Neural crest cell (in vitro differentiated cells): Measurements from ENCODE around the gene FLAD1. TPM values are rescaled to one million over a fixed set of nuclear protein-coding genes. Genes with fewer than 3 reads are reported as not detected.

Experiments
- DNase-seq: peaks from one replicate; pipeline ENCODE4 v3.0.0; 2021; ENCODE audit warnings: low read depth, mixed read lengths, low spot score
- H3K27ac Mint-ChIP-seq: one replicate; pipeline ENCODE4 v1.8.0; 2021; ENCODE audit warnings: mild to moderate bottlenecking, mixed read lengths; ENCODE audit not compliant: unreplicated experiment
- H3K27me3 Mint-ChIP-seq: 2 replicates; pipeline ENCODE4 v1.8.0; 2021; ENCODE audit warnings: low read depth, mild to moderate bottlenecking, mixed read lengths
- H3K36me3 Mint-ChIP-seq: 2 replicates; pipeline ENCODE4 v1.8.0; 2021; ENCODE audit warnings: low read depth, mild to moderate bottlenecking, mixed read lengths
- H3K4me1 Mint-ChIP-seq: 2 replicates; pipeline ENCODE4 v1.8.0; 2021; ENCODE audit warnings: mixed read lengths
- H3K4me3 Mint-ChIP-seq: one replicate; pipeline ENCODE4 v1.8.0; 2021; ENCODE audit warnings: mild to moderate bottlenecking, mixed read lengths
- H3K9me3 Mint-ChIP-seq: 2 replicates; pipeline ENCODE4 v1.8.0; 2021; ENCODE audit warnings: mixed read lengths
- total RNA-seq: library from RNA; stranded (reverse); gene quantifications from 2 replicates; pipeline ENCODE4 v1.2.1, GENCODE V29; 2021
- TF ChIP-seq, protein P1 (sequence below): fragments of 200-600 bp; sonication (generic); conservative IDR thresholded peaks from 2 replicates; pipeline ENCODE4 v1.5.0; 2021; ENCODE audit warnings: antibody characterized with exemption, mild to moderate bottlenecking

FLAD1 gene
- total RNA-seq, 1 donor from 2014 or later, result 76.3 TPM

DNA sequence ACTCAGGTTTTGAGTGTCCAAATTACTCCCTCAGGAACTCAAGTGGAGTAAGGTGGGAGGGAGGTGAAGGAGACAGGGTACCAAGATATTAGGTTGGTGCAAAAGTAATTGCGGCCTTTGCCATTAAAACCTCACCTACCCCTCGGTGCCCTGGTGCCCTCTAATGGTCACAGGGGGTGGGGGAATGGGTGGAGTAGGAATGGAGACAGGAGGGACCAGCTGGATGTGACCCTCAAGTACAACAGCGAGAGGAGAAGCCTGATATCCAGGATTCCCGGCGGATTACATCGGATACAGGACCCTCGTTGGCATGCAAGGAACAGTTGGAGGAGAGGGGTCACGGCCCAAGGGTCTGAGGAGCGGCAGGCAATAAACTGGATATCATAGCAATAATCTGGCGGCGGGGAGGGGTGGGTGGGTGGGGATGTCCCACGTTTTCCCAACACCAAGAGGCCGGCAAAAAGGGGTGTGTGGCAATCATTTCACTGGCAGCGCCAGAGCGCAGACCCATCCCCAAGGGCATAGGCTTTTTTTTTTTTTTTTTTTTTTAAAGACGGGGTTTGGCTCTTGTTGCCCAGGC is 15.1 kb downstream of the FLAD1 start:
- H3K4me1 Mint-ChIP-seq, result peaks cover 20% of the 10 kb centered on the region
- H3K4me3 Mint-ChIP-seq, result peak overlapping the region; percentile 81
- TF ChIP-seq, protein P1, sequence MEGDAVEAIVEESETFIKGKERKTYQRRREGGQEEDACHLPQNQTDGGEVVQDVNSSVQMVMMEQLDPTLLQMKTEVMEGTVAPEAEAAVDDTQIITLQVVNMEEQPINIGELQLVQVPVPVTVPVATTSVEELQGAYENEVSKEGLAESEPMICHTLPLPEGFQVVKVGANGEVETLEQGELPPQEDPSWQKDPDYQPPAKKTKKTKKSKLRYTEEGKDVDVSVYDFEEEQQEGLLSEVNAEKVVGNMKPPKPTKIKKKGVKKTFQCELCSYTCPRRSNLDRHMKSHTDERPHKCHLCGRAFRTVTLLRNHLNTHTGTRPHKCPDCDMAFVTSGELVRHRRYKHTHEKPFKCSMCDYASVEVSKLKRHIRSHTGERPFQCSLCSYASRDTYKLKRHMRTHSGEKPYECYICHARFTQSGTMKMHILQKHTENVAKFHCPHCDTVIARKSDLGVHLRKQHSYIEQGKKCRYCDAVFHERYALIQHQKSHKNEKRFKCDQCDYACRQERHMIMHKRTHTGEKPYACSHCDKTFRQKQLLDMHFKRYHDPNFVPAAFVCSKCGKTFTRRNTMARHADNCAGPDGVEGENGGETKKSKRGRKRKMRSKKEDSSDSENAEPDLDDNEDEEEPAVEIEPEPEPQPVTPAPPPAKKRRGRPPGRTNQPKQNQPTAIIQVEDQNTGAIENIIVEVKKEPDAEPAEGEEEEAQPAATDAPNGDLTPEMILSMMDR, result no peak
- H3K27me3 Mint-ChIP-seq, result no peaks in the 10 kb centered on the region
- no peak for DNase-seq
- H3K27ac Mint-ChIP-seq, result no peak overlapping the region
- no peaks in the 10 kb centered on the region for H3K36me3 Mint-ChIP-seq
- H3K9me3 Mint-ChIP-seq, result no peaks in the 10 kb centered on the region

DNA sequence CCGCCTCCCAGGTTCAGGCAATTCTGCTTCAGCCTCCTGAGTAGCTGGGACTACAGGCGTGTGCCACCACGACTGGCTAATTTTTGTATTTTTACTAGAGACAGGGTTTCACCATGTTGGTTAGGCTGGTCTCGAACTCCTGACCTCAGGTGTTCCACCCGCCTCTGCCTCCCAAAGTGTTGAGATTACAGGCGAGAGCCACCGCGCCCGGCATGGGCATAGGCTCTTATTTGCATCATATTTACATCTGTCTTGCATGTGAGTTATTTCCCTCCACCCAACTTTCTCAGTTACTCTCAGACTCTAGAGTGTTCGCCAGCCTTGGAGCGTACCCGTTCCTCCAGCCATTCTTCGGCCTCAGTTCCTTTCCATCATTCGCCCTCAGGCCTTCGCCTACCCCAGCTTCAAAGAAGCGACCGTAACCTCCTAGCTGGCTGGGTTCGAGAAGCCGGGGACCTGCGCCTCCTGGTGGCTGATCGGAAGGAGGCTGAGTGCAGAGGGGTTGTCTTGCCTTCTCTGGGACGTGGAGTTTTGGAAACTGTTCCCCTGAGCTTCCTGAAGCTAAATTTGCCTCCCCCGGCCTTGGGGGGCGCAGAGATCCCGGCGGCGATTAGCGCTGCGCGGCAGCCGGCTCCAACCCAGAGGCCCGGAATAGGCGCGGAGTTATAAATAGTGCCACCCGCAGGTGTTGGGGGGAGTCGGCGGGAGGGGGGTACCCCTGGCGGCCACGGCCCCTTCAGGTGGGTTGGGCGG is 15.8 kb downstream of the FLAD1 start:
- Mint-ChIP-seq H3K27ac (no peak overlapping the region), H3K36me3 (no peaks in the 10 kb centered on the region), H3K4me1 (peaks cover 25% of the 10 kb centered on the region), H3K4me3 (peak overlapping the region; percentile 81), H3K9me3 (no peaks in the 10 kb centered on the region), H3K27me3 (no peaks in the 10 kb centered on the region)
- TF ChIP-seq, protein P1, result peak; percentile 81
- DNase-seq, result peak; percentile 74

DNA sequence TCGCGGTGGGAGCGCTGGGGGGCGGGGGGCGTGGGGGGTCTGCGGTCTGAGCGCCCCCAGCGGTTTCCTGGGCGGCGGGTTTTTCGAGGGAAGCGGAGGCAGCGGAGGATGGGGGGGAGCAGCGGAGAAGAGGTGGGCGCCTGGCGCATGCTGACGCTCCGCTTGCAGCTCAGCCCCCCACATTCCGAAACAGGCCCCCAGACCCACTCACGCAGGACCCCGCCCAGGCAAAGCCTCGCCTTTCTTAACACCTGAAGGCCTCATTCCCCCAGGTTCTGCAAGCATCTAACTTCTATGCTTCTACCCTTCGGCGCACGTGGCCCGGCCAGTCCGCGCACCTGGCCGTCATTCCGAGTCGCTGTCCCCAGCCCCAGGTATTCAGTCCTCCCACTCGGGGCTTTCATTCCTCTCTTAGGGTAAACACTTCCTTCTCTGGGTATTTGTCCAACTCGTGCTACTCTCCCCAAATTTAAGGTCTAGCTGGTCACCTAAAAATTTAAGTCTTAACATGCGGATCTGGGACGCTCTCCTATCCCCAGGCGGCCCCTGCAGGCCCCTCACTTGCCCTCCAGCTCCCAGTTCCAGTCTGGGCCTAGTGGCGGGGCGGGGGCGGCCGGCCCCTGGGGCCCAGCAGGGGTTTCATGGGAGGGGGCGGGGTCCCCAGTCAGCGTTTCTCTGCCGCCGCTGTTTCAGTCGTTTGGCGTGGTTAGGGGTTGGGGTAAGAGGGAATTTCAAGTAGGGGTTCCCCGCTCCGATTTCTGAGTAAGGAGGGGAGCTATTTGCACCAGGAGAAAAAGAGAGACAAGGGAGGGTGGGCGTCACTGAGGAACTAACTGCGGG is 16.6 kb downstream of the FLAD1 start:
- peak overlapping the region; percentile 92 for H3K4me3 Mint-ChIP-seq
- no peaks in the 10 kb centered on the region for H3K9me3 Mint-ChIP-seq
- TF ChIP-seq, protein P1, result no peak
- DNase-seq, result no peak
- no peaks in the 10 kb centered on the region for H3K36me3 Mint-ChIP-seq
- H3K4me1 Mint-ChIP-seq, result peaks cover 31% of the 10 kb centered on the region
- no peaks in the 10 kb centered on the region for H3K27me3 Mint-ChIP-seq
- no peak overlapping the region for H3K27ac Mint-ChIP-seq

DNA sequence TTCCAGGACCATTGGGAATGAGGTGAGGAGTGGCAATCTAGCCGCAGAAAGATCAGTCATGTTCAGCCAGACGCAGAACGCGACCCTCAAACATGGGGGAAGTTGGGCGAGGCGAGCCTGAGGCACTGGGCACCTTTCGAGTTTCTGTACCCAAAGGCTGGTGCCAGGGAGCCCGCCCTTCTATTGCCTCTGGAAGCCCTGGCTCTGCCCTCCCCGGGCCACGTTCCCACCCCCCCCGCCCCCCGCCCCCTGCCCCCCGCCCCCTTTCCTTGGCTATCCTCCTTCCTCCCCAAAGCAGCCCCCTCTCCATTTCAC is 17.2 kb downstream of the FLAD1 start:
- H3K27me3 Mint-ChIP-seq, result no peaks in the 10 kb centered on the region
- no peaks in the 10 kb centered on the region for H3K36me3 Mint-ChIP-seq
- H3K4me1 Mint-ChIP-seq, result peaks cover 31% of the 10 kb centered on the region
- no peak overlapping the region for H3K27ac Mint-ChIP-seq
- no peaks in the 10 kb centered on the region for H3K9me3 Mint-ChIP-seq
- DNase-seq, result no peak
- TF ChIP-seq, protein P1, result no peak
- H3K4me3 Mint-ChIP-seq, result peak overlapping the region; percentile 92

DNA sequence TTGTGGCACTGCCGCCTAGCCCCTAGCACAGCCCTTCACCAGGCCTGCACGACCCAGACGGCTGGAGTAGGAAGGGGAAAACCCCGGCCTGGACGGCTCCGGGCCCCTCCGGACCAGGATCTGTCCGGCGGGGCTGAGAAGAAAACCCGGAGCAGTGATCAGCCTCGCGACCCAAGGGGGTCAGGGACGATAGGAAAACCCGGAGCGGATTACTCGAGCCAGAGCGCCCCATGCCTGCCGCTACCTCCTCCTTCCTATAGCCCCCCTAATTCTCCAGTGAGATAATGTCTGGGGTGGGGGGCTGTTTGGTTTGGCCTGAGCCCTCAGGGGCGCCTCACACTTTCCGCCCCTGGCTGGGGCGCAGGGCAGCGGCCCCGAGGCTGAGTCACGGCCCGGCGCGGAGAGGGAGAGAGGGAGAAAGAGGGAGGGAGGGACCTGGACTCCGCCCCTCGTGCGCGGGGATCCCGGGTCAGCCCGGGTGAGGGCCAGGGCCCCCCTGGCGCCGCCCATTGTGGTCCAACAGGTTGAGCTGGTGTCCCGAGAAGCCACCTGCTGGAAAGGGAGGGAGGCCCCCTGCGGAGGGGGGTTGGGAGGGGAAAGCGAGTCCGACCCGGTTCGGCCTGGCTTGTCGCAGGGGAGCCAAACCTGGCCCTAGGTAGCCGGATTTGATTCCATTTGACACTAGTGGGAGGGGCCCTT is 17.7 kb downstream of the FLAD1 start:
- Mint-ChIP-seq H3K9me3 (no peaks in the 10 kb centered on the region), H3K27me3 (no peaks in the 10 kb centered on the region), H3K27ac (no peak overlapping the region), H3K36me3 (no peaks in the 10 kb centered on the region), H3K4me1 (peaks cover 31% of the 10 kb centered on the region), H3K4me3 (peak overlapping the region; percentile 92)
- TF ChIP-seq, protein P1, result peak; percentile 14
- DNase-seq, result peak; percentile 80
